SK-N-MC (cell line): ENCODE data around the gene NCF4.

ENCODE experiments used
- EZH2 ChIP-seq: fragments of 200-600 bp; sonication (generic); IDR thresholded peaks from one replicate; pipeline ENCODE4 v1.6.1; 2017; ENCODE audit warnings: antibody characterized with exemption
- POLR2AphosphoS5 ChIP-seq: IDR thresholded peaks from 2 replicates; pipeline ENCODE4 v1.6.1; 2012; ENCODE audit warnings: mild to moderate bottlenecking, low read depth, low read length, borderline replicate concordance

DNA sequence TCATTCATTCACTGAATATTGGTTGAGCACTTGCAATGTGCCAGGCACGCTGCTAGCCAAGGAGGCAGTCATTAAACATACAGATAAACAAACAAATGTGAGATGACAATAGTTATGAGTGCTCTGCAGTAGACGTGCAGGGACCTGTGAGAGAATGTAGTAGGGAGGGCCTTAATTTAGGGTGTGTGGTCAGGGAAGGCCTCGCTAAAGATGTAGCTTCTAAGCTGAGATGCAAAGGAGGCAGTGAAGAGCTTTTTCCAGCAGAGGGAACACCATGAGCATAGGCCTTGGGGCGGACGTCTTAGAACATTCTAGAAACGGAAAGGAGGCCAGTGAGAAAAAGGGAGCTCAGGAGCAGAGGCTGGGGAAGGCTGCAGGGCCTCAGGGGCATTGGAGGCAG, 789 bp upstream of the NCF4 start:
- TF ChIP-seq POLR2AphosphoS5 = no peak
- no peak for TF ChIP-seq EZH2
